Astrocyte of the cerebellum (primary cell): ENCODE results near the gene PSMA7.
A peak's percentile ranks its signal among the peaks of the same experiment; 100 is the strongest.

Experiments used
- DNase-seq: peaks from one replicate; pipeline ENCODE4 v3.0.0-alpha.2; 2011; ENCODE audit warnings: low read depth
- H3K4me3 ChIP-seq: 2 replicates; pipeline ENCODE4 v1.5.1; 2011; ENCODE audit warnings: mild to moderate bottlenecking, low read depth, low read length, moderate library complexity
- in situ Hi-C: cut with HindIII; loops from 2 replicates; pipeline ENCODE4 v1.10.0; 2017; ENCODE audit warnings: low sequenced_read_pairs
- TF ChIP-seq, protein P1 (sequence below): IDR thresholded peaks from 2 replicates; pipeline ENCODE4 v1.5.1; 2012; ENCODE audit warnings: low read length, low read depth, moderate library complexity, mild to moderate bottlenecking; ENCODE audit errors: missing control alignments

The PSMA7 gene

GRCh38 chr20:62120990-62121775 lies 22.0 kb downstream of the PSMA7 start:
- DNase-seq = no peak
- H3K4me3 ChIP-seq = peak overlapping the region; percentile 58
- in situ Hi-C loops = no loop called here
- TF ChIP-seq, protein P1, sequence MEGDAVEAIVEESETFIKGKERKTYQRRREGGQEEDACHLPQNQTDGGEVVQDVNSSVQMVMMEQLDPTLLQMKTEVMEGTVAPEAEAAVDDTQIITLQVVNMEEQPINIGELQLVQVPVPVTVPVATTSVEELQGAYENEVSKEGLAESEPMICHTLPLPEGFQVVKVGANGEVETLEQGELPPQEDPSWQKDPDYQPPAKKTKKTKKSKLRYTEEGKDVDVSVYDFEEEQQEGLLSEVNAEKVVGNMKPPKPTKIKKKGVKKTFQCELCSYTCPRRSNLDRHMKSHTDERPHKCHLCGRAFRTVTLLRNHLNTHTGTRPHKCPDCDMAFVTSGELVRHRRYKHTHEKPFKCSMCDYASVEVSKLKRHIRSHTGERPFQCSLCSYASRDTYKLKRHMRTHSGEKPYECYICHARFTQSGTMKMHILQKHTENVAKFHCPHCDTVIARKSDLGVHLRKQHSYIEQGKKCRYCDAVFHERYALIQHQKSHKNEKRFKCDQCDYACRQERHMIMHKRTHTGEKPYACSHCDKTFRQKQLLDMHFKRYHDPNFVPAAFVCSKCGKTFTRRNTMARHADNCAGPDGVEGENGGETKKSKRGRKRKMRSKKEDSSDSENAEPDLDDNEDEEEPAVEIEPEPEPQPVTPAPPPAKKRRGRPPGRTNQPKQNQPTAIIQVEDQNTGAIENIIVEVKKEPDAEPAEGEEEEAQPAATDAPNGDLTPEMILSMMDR = no peak

DNA sequence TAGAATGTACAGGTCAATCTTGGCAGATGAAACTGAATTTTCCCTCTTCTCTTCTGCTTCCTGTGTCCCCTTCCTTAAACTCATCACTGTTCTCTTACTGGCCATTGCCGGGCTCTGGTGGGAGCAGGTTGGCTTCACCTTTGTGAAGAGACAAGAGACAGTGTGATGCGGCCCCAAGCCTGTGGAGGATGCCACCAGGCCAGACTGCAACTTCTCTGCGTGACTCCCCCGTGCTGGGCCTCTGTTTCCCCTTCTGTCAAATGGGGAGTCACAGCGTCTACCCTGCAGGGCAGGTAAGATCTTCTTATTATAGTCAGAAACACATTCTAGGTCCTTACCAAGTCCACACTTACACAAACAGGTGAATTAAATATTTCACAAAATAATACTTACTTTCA lies 22.8 kb downstream of the PSMA7 start:
- in situ Hi-C loops = no loop called here
- no peak for DNase-seq
- TF ChIP-seq, protein P1 = no peak
- H3K4me3 ChIP-seq = no peak overlapping the region

DNA sequence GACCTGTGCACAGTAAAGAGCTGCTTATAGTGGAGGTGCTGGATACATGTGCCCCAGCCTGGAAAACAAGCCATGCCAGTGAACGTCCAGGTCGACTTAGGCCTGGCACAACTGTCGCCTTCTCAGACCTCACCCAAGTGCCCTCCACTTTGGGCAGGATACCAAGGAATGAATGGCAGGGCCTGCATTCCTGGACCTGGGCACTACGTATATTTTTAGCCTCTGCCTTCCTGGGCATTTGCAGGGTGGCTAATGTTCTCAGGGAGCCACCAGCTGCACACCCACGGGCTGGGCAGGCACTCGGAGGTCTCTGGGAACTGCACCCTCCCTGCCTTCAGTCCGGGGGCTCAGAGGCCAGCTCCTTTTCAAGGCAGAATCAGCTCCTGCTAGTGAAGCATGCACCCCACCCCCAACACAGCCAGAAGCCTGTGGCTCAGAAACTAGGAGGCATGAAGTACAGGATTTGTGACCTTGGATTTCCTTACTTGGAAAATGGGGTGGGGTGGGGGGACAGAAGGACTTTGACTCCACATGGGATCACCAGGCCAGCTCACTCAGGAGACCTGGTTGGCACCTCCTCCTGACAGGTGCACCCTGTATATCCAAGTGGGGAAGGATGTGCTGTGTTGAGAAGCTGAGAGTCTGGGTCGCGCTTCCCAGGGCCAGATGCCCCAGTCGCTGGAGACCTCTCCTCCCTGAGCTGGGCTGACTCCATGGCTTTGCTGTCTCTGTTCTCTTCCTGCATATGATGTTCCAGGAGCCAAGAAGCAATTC lies 23.4 kb downstream of the PSMA7 start:
- no peak overlapping the region for H3K4me3 ChIP-seq
- in situ Hi-C loops = no loop called here
- no peak for DNase-seq
- TF ChIP-seq, protein P1 = no peak

GRCh38 chr20:62119115-62119514 lies 24.1 kb downstream of the PSMA7 start:
- DNase-seq = no peak
- TF ChIP-seq, protein P1 = no peak
- in situ Hi-C loops = no loop called here
- H3K4me3 ChIP-seq = no peak overlapping the region

- no peak overlapping the region for H3K4me3 ChIP-seq
- TF ChIP-seq, protein P1 = no peak
- DNase-seq = no peak
- in situ Hi-C loops = no loop called here
Observed at GRCh38 chr20:62118113-62119043, 24.8 kb downstream of the PSMA7 start.

GRCh38 chr20:62117658-62118057 lies 25.5 kb downstream of the PSMA7 start:
- in situ Hi-C loops = no loop called here
- no peak overlapping the region for H3K4me3 ChIP-seq
- DNase-seq = no peak
- TF ChIP-seq, protein P1 = no peak
